Caco-2 (cell line): ENCODE results near the gene SDF4. TPM values are rescaled to one million over a fixed set of nuclear protein-coding genes. Genes with fewer than 3 reads are reported as not detected.

ENCODE experiments used
- BruUV-seq: library from RNA; stranded (reverse); fragments of 400-500 nt; replicated peaks from 2 replicates; lab custom pipeline; 2021; lab: Mats Ljungman, UMichigan
- CTCF ChIA-PET: fragments of 300-600 bp; sonication (Branson Sonifier 250); formaldehyde crosslinking; loops from one replicate; lab custom pipeline; 2022; ENCODE audit warnings: antibody characterized with exemption; lab: Charles Lee
- POLR2A ChIA-PET: fragments of 300-600 bp; sonication (Branson Sonifier 250); formaldehyde crosslinking; loops from one replicate; lab custom pipeline; 2022; ENCODE audit warnings: antibody characterized with exemption; lab: Charles Lee
- DNase-seq, 2 experiments: peaks; one replicate each; pipeline versions ENCODE4 v3.0.0 to v3.0.0-alpha.2; 2020 to 2022
- H3K27me3 ChIP-seq: replicated peaks from 2 replicates; pipeline ENCODE4 v1.6.0; 2011; ENCODE audit warnings: low read length; ENCODE audit not compliant: control insufficient read depth, insufficient read depth
- H3K36me3 ChIP-seq: 2 replicates; pipeline ENCODE4 v1.5.1; 2011; ENCODE audit warnings: low read length; ENCODE audit not compliant: control insufficient read depth, insufficient read depth
- H3K4me1 ChIP-seq: fragments of 250-450 bp; sonication (Bioruptor Pico); 2 replicates; pipeline ENCODE4 v1.5.1; 2020; ENCODE audit warnings: mild to moderate bottlenecking
- H3K4me3 ChIP-seq: 2 replicates; pipeline ENCODE4 v1.5.1; 2011; ENCODE audit warnings: low read depth, mild to moderate bottlenecking, control low read depth, low read length
- H3K9me3 ChIP-seq: fragments of 250-450 bp; sonication (Bioruptor Pico); 2 replicates; pipeline ENCODE4 v1.5.1; 2020; ENCODE audit warnings: mild to moderate bottlenecking, moderate library complexity
- H3K27ac Mint-ChIP-seq: one replicate; pipeline ENCODE4 v1.8.0; 2022; ENCODE audit warnings: mixed read lengths; ENCODE audit not compliant: unreplicated experiment
- H3K27me3 Mint-ChIP-seq: one replicate; pipeline ENCODE4 v1.8.0; 2022; ENCODE audit warnings: mixed read lengths; ENCODE audit not compliant: insufficient read depth, unreplicated experiment
- H3K36me3 Mint-ChIP-seq: one replicate; pipeline ENCODE4 v1.8.0; 2022; ENCODE audit warnings: mild to moderate bottlenecking, mixed read lengths; ENCODE audit not compliant: insufficient read depth, unreplicated experiment
- H3K4me1 Mint-ChIP-seq: one replicate; pipeline ENCODE4 v1.8.0; 2022; ENCODE audit warnings: low read depth, mixed read lengths; ENCODE audit not compliant: unreplicated experiment
- H3K4me3 Mint-ChIP-seq: one replicate; pipeline ENCODE4 v1.8.0; 2022; ENCODE audit warnings: mild to moderate bottlenecking, moderate library complexity, mixed read lengths; ENCODE audit not compliant: unreplicated experiment
- H3K9me3 Mint-ChIP-seq: one replicate; pipeline ENCODE4 v1.8.0; 2022; ENCODE audit warnings: mixed read lengths; ENCODE audit not compliant: unreplicated experiment
- intact Hi-C: fragments of 100-400 bp; cut with micrococcal nuclease; formaldehyde crosslinking; loops from one replicate; pipeline ENCODE4 v1.10.0; 2022; ENCODE audit not compliant: unreplicated experiment
- total RNA-seq: library from RNA; stranded (reverse); gene quantifications from 2 replicates; pipeline ENCODE4 v1.2.3, GENCODE V29; 2022
- TF ChIP-seq, protein P1 (sequence below), 2 experiments: fragments of 200-600 bp in 1 of 2; IDR thresholded peaks; 1 replicate in 1 of 2; 2 replicates in 1 of 2; pipeline versions ENCODE4 v1.5.1 to v1.8.0; 2011 to 2022; ENCODE audit warnings: antibody characterized with exemption in 1 of 2, control low read depth in 1 of 2, inconsistent platforms in 1 of 2, low read depth in 1 of 2, low read length in 1 of 2, mild to moderate bottlenecking in 1 of 2, moderate library complexity in 1 of 2; ENCODE audit not compliant: insufficient read depth in 1 of 2, severe bottlenecking in 1 of 2, unreplicated experiment in 1 of 2

The SDF4 gene
- total RNA-seq, 1 experiment from 2014 or later: 140 TPM

DNA sequence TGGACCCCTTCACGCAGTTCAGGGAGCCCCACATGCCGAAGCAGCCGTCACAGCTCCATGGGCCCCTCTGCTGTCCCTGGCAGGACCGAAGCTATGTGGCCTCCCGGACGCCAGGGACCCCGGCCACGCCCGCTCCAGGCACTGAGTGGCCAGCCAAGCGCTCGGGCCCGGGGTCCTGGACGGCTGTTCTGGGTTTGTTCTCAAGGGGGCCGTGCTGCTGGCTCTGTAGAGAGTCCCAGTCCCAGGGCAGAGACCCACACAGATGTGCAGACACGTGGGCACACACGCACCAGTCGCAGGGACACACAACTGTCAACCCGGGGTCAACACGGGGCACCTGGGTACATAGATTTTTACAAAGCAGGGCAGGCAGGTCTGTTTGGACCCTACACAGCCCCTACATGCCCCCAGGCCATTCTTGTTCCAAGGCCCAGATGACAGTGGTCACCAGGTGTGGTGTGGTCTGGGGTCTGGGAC, 6.9 kb upstream of the SDF4 start:
- intact Hi-C loops: no loop called here
- Mint-ChIP-seq H3K9me3 (no peaks in the 10 kb centered on the region), H3K27me3 (no peaks in the 10 kb centered on the region), H3K36me3 (peaks cover 40% of the 10 kb centered on the region), H3K4me1 (no peaks in the 10 kb centered on the region), H3K27ac (no peak overlapping the region), H3K4me3 (no peak overlapping the region)
- no TSS peak for BruUV-seq
- Histone ChIP-seq H3K4me1 (peaks cover 33% of the 10 kb centered on the region), H3K36me3 (no peaks in the 10 kb centered on the region), H3K9me3 (no peaks in the 10 kb centered on the region), H3K4me3 (no peak overlapping the region), H3K27me3 (no peaks in the 10 kb centered on the region)
- no peak for DNase-seq
- TF ChIP-seq, protein P1, sequence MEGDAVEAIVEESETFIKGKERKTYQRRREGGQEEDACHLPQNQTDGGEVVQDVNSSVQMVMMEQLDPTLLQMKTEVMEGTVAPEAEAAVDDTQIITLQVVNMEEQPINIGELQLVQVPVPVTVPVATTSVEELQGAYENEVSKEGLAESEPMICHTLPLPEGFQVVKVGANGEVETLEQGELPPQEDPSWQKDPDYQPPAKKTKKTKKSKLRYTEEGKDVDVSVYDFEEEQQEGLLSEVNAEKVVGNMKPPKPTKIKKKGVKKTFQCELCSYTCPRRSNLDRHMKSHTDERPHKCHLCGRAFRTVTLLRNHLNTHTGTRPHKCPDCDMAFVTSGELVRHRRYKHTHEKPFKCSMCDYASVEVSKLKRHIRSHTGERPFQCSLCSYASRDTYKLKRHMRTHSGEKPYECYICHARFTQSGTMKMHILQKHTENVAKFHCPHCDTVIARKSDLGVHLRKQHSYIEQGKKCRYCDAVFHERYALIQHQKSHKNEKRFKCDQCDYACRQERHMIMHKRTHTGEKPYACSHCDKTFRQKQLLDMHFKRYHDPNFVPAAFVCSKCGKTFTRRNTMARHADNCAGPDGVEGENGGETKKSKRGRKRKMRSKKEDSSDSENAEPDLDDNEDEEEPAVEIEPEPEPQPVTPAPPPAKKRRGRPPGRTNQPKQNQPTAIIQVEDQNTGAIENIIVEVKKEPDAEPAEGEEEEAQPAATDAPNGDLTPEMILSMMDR (IDR thresholded peaks at IDR 0.05; ENCODE audit: insufficient read depth in 1 of 2, low read depth in 1 of 2, low read length in 1 of 2, severe bottlenecking in 1 of 2, unreplicated experiment in 1 of 2): no peak
- POLR2A ChIA-PET: interaction anchor here (0.8 kb wide), 1 partner anchor 54 kb away, joined by 3 read pairs; no protein-coding TSS in a partner anchor
- CTCF ChIA-PET: interaction anchor here (1.0 kb wide), 1 partner anchor 116 kb away, joined by 3 read pairs; no protein-coding TSS in a partner anchor

DNA sequence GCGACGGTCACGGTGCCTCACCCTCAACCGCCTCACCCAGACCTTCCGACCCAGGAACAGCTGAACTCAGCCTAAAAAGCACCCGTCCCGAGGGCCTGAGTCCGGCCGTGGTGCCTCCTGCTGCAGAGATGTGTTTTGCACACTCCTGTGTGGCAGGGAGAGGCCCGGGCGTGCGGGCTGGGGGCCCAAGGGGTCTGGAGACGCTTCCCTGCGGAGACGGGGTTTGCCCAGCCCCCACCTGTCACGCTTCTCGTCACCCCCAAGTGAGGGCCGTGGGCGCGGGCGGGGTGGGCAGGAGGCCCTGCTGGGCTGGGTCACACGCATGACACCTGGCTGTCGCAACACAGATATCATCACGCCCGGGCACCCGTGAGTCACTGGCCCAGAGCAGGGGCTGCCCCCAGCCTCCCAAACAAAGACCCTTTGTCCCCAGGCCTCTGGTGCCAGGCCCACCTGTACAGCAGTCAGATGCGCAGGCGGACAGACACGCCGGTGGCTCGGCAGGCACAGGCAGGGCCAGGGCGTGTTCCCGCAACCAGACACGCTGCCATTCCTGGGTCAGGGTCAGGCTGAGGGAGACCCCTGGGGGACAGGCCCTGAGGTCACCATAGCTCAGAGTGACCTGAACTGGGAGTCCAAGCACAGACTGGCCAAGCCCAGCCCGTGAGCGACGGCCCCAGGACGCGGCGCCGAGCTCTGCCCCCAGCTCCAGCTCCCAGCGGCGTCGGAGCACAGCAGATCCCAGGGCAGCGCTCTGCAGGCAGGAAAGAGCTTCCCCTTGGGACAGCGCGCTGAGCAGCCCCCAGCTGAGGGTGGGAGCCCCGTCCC, 6.3 kb upstream of the SDF4 start:
- Mint-ChIP-seq H3K4me1 (no peaks in the 10 kb centered on the region), H3K36me3 (peaks cover 43% of the 10 kb centered on the region), H3K27me3 (no peaks in the 10 kb centered on the region), H3K4me3 (no peak overlapping the region), H3K9me3 (no peaks in the 10 kb centered on the region), H3K27ac (no peak overlapping the region)
- Histone ChIP-seq H3K9me3 (no peaks in the 10 kb centered on the region), H3K36me3 (no peaks in the 10 kb centered on the region), H3K4me1 (peaks cover 36% of the 10 kb centered on the region), H3K4me3 (no peak overlapping the region), H3K27me3 (no peaks in the 10 kb centered on the region)
- ChIA-PET CTCF (interaction anchor here (1.0 kb wide), 1 partner anchor 115 kb away, joined by 3 read pairs; no protein-coding TSS in a partner anchor), POLR2A (interaction anchor here (0.8 kb wide), 1 partner anchor 54 kb away, joined by 3 read pairs; no protein-coding TSS in a partner anchor)
- no TSS peak for BruUV-seq
- intact Hi-C loops: no loop called here
- TF ChIP-seq, protein P1 (IDR thresholded peaks at IDR 0.05; ENCODE audit: insufficient read depth in 1 of 2, low read depth in 1 of 2, low read length in 1 of 2, severe bottlenecking in 1 of 2, unreplicated experiment in 1 of 2): no peak
- DNase-seq: peak in 1 of 2 experiments; percentile 55

DNA sequence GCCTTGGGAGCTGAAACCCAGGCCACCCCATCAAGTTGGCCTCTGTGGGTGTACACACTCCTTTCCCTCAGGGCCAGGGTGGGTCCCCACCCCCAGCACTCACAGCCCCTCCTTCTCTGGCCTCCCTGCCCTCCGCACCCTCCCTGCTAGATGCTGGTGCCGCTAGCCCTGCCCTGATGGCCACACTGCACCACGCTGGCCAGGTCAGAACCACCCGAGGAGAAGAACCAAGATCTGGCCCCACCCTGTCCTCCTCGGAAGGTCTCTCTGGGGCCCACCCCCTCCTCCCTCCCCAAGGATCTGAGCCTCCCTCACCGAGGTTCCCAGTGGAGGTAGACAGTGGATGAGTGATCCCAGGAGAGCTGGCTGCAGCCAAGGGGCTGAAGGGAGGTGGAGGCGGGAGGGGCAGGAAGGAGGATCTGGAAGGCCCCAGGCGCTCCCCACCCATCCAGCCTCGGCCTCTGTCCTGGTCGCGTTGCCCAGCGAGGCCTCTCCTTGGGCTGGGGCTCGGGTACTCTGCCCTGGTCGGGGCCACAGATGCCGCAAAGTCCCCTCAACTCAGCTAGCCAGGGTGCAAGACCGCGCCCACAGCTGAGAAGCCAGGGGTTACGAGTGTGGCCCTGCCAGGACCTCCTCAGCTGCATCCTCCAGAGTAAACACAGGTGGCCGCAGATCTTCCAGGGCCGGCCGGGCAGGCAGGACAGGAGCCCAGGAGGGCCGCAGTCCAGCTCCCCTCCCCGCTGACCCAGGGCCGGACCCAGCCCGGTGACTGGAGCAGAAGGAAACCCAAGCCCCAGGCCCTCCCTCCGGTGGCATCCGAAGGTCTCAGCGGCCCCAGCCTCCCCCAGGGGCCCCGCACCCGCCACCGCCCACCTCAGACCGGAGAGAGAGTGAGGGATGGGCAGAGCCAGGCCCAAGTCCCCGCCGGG, 5.4 kb upstream of the SDF4 start:
- no peak for DNase-seq
- H3K9me3 Mint-ChIP-seq: no peaks in the 10 kb centered on the region
- no peak overlapping the region for H3K4me3 ChIP-seq
- peaks cover 41% of the 10 kb centered on the region for H3K4me1 ChIP-seq
- ChIA-PET CTCF (interaction anchor here (0.7 kb wide), 1 partner anchor 152 kb away, joined by 3 read pairs; no protein-coding TSS in a partner anchor), POLR2A (no interaction called here)
- intact Hi-C loops: no loop called here
- H3K27me3 Mint-ChIP-seq: no peaks in the 10 kb centered on the region
- no peaks in the 10 kb centered on the region for H3K27me3 ChIP-seq
- no TSS peak for BruUV-seq
- no peaks in the 10 kb centered on the region for H3K4me1 Mint-ChIP-seq
- no peaks in the 10 kb centered on the region for H3K9me3 ChIP-seq
- no peak overlapping the region for H3K4me3 Mint-ChIP-seq
- H3K36me3 Mint-ChIP-seq: peaks cover 43% of the 10 kb centered on the region
- no peak overlapping the region for H3K27ac Mint-ChIP-seq
- TF ChIP-seq, protein P1 (IDR thresholded peaks at IDR 0.05; ENCODE audit: insufficient read depth in 1 of 2, low read depth in 1 of 2, low read length in 1 of 2, severe bottlenecking in 1 of 2, unreplicated experiment in 1 of 2): no peak
- H3K36me3 ChIP-seq: no peaks in the 10 kb centered on the region
